ENCODE measurements around the gene REL. TPM values are rescaled to one million over a fixed set of nuclear protein-coding genes. Genes with fewer than 3 reads are reported as not detected.
"Not testable (repeated sequence)": the region's sequence is repeated elsewhere in the genome, so short reads cannot be mapped to it uniquely, and the experiment has no call there.

The REL gene
- polyA plus RNA-seq, 1 of the 3 experiments (the other 2 are of a cell fraction) = 0.59 TPM

DNA sequence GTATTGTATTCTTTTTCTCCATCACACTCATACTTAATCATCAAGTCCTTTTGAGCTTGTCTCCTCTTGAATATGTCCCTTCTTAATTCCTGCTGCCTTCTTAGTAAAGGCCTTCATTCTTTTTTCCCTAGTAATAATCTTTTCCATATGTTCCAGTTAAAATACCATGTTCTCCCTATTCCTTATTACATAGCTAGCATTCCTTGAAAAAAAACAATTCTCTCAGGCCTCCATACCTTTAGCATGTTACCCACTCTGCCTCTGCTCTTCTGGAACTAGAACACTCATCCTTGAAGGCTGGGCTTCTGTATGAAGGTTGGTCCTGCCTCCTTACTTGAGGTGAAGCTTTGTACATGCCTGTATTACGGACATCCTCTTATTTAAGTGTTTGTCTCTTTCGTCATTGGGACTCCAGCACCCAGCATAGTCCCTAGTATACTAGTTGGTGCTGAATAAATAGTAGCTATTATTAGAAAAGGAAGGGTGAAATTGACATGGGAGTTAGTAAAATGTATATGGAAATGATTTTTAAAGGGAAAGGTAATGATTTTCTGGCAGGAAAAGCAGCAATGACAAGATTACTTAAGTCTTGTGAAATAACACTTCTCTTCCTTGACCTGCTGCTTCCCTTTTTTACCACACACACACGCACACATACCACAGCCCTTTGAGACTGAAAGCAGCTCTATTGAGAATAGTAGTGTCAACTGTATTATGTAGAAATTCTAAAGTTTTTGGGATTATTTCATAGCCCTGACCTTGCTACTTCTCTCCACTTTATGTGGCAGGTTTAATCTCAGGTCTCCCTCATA is 45.6 kb downstream of the REL start (continued):
- TF ChIP-seq PBX3 (IDR thresholded peaks at IDR 0.05) = no peak

- DNase-seq; H3K27me3 ChIP-seq (ENCODE audit: insufficient read depth); H3K79me2 ChIP-seq (ENCODE audit: insufficient read depth); H3K9me3 ChIP-seq; H4K20me1 ChIP-seq (ENCODE audit: insufficient read depth); H3F3A ChIP-seq (replicated peaks; ENCODE audit: insufficient read depth); H3K27ac ChIP-seq (ENCODE audit: low read depth in 2 of 2, low read length in 1 of 2); H3K4me2 ChIP-seq; H3K9ac ChIP-seq; H3K4me3 ChIP-seq (ENCODE audit: low read depth in 2 of 2, low read length in 1 of 2); H3K4me1 ChIP-seq (ENCODE audit: control insufficient read depth in 1 of 2, insufficient read depth in 2 of 2, low read depth in 1 of 2, low read length in 1 of 2); H3K9me2 ChIP-seq; H2AFZ ChIP-seq (ENCODE audit: low read depth); H3K36me3 ChIP-seq (replicated peaks in 1 of 2; ENCODE audit: control insufficient read depth in 1 of 2, insufficient read depth in 2 of 2, low read length in 1 of 2); POLR2A ChIA-PET: not testable (repeated sequence)
- WGBS (ENCODE audit: low lambda C conversion rate) = 95% methylated on average over 5 of the region's 5 CpGs
- CTCF ChIA-PET = interaction anchor here (0.6 kb wide), 1 partner anchor 33 kb away, joined by 3 read pairs; no protein-coding TSS in a partner anchor
Observed at GRCh38 chr2:60932061-60932460, 50.7 kb downstream of the REL start.

DNA sequence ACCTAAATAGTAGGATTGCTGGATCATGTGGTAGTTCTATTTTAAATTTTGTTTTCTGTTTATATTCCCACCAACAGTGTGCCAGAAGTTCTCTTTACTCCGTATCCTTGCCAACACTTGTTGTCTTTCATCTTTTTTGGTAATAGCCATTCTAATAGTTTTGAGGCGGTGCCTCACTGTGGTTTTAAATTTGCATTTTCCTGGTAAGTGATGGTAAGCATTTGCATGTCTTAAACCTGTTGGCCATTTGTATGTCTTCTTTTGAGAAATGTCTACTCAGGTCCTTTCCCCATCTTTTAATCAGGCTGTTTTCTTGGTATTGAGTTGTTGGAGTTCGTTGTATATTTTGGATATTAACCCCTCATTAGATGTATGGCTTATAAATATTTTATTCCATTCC is 51.6 kb downstream of the REL start:
- Histone ChIP-seq H3K27ac (ENCODE audit: low read depth in 2 of 2, low read length in 1 of 2) (no peak overlapping the region), H3K36me3 (replicated peaks in 1 of 2; ENCODE audit: control insufficient read depth in 1 of 2, insufficient read depth in 2 of 2, low read length in 1 of 2) (no peaks in the 10 kb centered on the region), H3K79me2 (ENCODE audit: insufficient read depth) (no peaks in the 10 kb centered on the region), H3K9me3 (no peaks in the 10 kb centered on the region), H3K4me2 (no peak overlapping the region), H3K4me3 (ENCODE audit: low read depth in 2 of 2, low read length in 1 of 2) (no peak overlapping the region), H3K4me1 (ENCODE audit: control insufficient read depth in 1 of 2, insufficient read depth in 2 of 2, low read depth in 1 of 2, low read length in 1 of 2) (no peaks in the 10 kb centered on the region), H4K20me1 (ENCODE audit: insufficient read depth) (no peaks in the 10 kb centered on the region), H3F3A (replicated peaks; ENCODE audit: insufficient read depth) (no peaks in the 10 kb centered on the region), H3K27me3 (ENCODE audit: insufficient read depth) (no peaks in the 10 kb centered on the region), H3K9me2 (no peaks in the 10 kb centered on the region), H2AFZ (ENCODE audit: low read depth) (no peak overlapping the region), H3K9ac (no peak overlapping the region)
- POLR2A ChIA-PET = no interaction called here
- WGBS (ENCODE audit: low lambda C conversion rate) = 91% methylated on average over 3 of the region's 3 CpGs
- no peak for DNase-seq
- TF ChIP-seq ZBTB33 (IDR thresholded peaks at IDR 0.05; ENCODE audit: borderline replicate concordance, low read depth) (no peak), USF1 (IDR thresholded peaks at IDR 0.05; ENCODE audit: borderline replicate concordance, low read depth) (no peak), FOXM1 (IDR thresholded peaks at IDR 0.05; ENCODE audit: low read depth) (no peak), GABPA (IDR thresholded peaks at IDR 0.05; ENCODE audit: low read depth) (no peak), TCF12 (IDR thresholded peaks at IDR 0.05) (no peak), YY1 (IDR thresholded peaks at IDR 0.05; ENCODE audit: low read depth) (no peak)
- CTCF ChIA-PET = interaction anchor here (0.9 kb wide), 1 partner anchor 23 kb away, joined by 3 read pairs; no protein-coding TSS in a partner anchor

Data from SK-N-SH (cell line).